Fibroblast of skin of left quadriceps (primary cell): Measurements from ENCODE around the gene HMX2.
A peak's percentile ranks its signal among the peaks of the same experiment; 100 is the strongest.
"Not testable (repeated sequence)": the region's sequence is repeated elsewhere in the genome, so short reads cannot be mapped to it uniquely, and the experiment has no call there.

Experiments
- DNase-seq, 2 experiments: peaks; one replicate each; pipeline ENCODE4 v3.0.0-alpha.2; 2013; ENCODE audit warnings: low read depth in 2 of 2

HMX2 gene

DNA sequence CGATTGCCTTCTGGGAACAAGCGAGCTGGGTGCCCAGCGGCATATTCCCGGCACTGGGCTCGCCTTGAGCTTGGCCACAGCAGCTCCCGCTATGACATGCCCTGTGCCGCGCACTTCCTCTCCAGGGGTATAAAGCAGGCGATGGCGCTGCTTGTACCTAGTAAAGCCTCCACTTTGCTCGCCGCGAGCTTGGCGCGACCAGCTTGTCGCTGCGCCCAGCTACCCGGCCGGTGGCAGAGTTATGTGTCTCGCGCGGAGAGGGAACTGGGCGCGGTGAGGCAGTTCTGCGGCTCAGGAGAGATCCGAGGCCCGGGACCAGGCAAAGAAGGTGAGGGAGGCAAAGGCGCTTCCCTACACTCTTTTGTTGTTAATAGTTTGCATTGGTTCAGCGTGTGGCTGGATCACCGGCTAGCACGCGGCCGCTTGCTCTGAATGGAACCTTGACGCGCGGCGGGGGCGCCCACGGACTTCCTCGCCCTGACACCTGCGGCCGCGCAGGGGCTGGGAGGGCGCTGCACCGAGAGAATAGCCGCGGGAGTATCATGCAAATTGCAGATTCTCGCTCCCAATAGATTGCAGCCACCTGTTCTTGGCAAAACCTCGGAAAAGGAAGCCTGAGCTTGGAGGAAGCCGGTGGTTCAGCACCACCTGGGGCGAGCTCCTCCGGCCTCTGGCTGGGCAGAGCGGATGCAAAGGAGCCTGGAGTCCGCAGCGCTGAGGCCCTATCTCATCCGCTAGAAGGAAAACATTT, 3.2 kb downstream of the HMX2 start:
- no peak for DNase-seq

DNA sequence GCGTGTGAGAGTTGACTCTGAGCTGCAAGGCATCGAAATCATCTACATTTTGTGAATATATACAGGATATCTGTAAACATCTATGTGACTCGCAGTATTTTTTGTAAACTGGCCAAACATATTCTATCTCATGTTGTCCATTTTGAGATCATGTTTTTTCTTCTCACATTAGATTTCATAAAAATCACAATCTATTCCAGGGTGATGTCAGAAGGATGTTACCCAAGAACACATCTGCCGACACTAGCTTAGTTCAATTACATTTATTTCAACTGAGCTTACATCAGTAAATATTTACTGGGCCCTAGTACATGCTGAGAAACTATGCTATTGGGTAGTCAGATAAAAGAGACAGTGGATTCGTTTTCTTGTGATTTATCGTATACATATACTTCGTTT, 3.8 kb downstream of the HMX2 start:
- DNase-seq, result no peak

DNA sequence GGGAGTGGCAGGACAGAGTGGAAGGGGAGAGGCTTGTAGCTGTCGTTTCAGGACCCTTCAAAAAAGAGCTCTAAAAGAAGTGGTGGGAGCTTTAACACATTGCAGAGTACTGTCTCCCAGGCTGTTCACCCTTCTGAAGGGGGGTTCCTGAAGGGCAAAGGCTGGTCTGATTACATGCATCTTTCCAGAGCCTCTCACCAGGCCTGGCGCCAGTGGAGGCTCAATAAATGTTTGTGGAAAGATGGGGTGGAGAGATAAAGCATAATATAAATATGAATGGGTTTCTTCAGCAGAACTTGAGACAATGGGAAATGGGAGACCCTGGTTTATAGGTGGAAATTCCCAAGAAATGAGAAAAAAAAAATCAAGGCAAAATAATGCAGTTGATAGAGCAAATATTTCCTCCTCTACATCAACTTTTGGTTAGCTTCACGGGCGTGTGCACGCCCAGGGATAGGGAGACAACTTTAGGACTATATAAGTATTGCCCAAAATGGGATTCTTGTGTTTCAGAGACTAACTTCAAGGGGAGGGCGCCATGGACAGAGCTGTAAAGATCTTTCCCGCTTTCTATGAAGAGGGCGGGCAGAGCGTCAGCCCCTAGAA, 5.7 kb downstream of the HMX2 start:
- DNase-seq, result no peak

DNA sequence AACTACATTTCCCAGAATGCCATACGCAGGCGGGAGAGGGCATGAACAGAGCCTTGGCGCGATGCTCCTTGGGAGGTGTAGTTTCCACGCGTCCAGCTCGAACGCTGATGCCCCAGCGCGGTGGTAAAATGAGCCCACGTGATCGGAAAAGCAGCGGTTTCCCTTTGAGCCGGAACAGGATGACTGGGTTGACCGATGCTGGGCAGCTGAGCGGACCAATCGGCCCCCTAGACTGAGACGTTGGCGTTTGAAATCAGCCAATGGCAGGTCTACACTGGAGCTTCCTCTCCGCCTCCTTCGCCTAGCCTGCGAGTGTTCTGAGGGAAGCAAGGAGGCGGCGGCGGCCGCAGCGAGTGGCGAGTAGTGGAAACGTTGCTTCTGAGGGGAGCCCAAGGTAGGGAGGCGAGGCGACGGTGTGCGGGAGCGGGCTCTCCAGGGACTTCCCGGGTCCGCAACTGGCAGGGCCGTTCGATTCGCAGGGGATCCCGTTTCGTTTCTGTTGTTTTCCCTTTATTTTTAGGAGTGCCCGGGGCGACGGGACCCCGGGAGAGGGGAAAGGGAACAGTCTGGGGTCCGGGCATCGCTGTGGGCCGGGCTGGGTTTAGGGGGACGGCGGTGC, 6.3 kb downstream of the HMX2 start, which contains the start of gene BUB3:
BUB3 (plus strand) TSS at position 311 of the 619 bp plus-strand sequence. CDS start 516 bp downstream, outside the sequence.
- peak; percentile 99 for DNase-seq

DNA sequence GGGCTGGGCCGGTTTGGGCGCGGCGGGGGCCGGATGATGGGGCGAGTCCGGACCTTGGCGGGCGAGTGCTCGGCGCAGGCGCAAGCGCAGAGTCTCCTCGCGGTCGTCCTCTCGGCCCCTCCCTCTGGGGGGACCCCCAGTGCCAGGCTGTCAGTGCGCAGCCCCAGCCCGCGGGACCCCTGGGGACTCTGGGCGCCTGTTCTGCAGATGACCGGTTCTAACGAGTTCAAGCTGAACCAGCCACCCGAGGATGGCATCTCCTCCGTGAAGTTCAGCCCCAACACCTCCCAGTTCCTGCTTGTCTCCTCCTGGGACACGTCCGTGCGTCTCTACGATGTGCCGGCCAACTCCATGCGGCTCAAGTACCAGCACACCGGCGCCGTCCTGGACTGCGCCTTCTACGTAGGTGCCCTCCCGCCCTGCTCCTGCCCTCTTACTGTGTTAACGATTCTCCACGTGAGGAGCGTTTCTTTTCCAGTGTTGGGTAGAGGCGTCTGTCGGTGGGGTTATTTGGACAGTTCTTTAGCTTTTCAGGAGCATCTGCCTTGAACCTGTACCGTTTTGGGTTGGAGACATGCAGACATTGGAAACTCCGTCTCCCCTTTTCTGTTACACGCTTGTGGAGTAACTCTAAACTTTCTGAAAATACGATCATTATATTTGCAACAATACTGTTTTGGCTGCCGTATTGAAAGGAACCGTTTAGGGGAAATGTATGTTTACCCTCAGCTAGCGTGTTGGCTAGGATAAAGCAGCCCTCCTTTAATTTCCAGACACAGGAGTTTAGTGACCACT, 7.0 kb downstream of the HMX2 start:
- no peak for DNase-seq

DNA sequence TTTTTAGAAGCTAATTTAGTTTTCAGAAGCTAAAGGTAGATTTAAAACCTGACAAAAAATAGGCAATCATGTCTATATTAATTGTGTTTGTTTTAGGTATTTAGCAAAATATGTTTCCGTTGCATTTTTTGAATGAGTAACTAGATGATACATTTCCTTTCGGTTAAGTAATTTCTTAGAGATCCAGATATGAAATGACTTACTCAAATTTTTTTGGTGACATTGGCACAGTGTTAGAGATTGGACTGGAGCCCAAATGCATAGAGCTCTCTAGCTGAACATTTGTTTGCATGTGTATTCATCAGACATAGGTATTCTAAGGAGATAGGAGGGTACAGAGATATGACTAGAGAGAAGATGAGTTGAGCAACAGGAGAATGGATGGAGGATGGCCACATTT, 8.1 kb downstream of the HMX2 start:
- DNase-seq, result no peak

DNA sequence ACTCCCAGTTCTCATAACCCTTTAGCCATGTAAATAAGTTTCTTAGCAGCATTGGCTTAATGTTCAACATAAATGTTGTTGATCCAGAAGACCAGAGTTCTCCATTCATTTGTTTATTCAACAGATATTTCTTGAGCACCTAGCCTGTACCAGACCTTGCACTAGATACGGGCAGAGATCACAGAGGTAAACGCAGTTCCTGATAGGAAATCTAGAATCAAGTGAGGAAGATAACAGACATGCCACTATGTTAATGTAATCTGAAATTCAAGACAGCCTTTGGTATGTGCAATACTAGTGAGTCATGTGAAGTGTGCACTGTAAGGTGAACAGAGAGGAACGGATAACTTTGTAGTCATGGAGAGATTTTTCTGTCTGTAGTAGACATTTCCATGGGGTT, 9.3 kb downstream of the HMX2 start:
- DNase-seq, result no peak

DNA sequence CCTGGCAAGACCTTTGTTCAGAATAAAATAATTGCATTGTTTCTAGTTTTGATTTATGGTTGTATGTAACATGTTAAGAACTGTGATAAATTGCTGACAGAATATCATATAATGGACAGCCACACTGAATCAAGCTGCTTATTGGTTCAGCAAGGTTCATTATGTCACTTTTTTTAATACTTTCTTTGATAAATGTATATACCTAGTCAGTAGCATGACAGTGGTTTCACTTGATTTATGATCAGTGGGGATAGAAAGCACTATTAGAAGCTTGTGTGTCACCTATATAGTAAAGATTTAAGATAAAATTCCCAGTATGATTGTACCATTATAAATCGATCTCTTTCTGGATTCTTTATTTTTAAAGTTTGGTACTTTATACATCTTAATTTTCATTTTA, 10.7 kb downstream of the HMX2 start:
- no peak for DNase-seq

DNA sequence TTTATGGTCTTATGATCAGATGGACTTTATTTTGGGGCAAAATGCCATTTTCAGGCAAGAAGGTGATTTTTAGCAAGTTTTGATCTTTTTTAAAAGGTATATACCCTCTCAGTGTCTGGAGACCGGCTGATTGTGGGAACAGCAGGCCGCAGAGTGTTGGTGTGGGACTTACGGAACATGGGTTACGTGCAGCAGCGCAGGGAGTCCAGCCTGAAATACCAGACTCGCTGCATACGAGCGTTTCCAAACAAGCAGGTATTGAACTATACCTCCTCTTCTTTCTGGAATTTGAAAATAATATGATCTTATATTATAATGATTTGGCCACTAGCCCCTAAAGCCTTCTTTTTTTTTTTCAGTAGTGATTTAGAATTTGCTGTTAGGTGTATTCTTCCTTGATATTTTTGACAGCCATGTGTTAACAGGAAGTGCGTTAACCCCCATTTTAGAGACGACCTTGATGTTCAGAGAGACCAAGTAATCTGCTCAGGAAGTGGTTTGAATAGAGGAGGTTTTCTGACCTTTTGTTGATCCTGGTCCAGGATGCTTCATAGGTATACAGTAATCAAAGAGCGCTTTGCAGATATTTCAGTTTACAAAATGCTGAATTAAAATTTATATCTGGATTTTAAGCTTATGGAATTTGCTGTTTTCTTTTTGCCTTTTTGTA, 12.5 kb downstream of the HMX2 start:
- no peak for DNase-seq

DNA sequence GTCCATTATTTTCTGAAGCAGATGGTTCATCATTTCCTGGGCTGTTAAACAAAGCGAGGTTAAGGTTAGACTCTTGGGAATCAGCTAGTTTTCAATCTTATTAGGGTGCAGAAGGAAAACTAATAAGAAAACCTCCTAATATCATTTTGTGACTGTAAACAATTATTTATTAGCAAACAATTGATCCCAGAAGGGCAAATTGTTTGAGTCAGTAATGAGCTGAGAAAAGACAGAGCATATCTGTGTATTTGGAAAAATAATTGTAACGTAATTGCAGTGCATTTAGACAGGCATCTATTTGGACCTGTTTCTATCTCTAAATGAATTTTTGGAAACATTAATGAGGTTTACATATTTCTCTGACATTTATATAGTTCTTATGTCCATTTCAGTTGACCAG, 16.4 kb downstream of the HMX2 start:
- no peak for DNase-seq

DNA sequence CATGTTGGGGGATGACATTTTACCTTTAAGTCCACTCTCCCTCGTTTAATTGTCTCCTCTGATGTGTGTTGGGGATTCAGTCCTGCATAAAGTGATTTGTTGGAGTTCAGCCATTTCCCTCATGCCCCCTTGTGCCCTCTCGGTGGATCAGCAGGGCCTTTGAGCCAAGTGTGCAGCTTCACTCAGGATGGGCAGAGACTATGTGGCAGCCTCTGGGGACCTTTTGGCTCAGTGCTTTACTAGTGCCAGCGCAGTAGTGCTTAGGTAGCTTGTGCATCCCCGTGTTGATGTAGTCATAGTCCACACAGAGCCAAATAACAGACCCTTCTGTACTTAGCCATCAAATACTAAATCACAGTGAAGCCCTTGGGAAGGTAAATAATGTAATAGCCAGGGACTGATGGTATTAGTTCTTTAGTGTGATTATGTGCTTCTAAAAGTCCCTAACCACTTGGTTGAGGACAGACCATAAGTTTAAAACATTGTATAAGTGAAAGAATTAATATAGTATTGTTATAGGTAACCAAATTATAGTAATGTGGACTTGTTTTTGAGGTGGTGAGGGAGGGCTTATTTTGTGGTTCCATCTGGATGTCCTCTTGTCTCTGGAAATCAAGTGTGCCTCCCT, 17.6 kb downstream of the HMX2 start:
- no peak for DNase-seq

DNA sequence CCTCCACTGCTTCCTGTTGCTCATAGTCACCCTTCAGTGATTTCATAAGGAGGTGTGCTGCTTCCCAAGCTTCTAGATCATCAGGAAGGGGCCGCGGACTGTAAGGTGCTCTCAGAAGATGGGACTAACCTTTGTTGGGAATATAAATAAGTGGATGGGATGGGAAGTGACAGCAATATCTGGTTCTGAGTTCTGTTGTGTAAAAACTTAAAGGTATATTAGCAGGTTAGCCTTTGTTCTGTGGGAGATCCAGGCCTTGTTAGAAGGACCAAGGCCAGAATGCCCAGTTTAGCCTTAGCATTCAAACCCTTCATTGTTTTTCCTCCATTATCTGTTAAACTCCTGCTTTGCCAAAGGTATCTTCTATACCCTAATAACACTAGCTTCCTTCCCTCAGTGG, 18.7 kb downstream of the HMX2 start:
- DNase-seq, result no peak

DNA sequence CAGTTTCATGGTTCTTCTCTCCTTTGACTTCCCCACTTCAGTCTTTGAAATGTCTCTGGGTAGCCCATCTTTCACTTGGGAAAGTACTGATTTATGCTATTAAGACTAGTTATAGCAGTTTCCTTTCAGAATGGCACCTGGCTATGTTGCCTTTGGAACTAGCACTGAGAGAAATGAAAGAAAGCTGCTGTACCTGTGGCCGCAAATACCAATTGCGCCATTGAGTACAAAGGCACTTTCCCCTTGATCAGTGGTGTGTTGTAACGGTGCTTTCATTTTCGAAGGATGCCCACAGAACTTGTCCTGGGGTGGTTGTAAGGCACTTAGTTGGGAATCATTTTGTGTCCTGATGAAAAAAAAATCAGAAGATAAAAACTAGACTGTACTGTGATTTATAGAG, 23.0 kb downstream of the HMX2 start:
- no peak for DNase-seq

DNA sequence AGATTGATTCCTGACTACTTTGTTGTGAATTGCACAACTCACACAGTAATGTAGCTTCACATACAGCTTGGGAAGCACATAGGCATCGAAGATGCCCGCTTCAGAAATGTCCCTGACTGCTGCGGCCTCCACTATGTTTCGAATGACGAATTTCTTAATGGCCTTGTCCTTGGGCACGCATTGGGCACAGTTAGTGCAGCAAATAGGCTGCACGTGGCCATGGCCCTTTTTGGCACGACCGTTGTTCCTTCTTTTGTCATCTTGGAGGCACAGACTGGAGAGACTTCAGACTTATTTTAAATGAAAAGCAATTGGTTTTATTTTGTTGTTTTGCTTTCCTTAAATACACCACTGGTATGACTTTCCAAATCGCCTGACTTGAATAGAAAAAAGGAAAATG, 23.7 kb downstream of the HMX2 start:
- DNase-seq, result not testable (repeated sequence)

DNA sequence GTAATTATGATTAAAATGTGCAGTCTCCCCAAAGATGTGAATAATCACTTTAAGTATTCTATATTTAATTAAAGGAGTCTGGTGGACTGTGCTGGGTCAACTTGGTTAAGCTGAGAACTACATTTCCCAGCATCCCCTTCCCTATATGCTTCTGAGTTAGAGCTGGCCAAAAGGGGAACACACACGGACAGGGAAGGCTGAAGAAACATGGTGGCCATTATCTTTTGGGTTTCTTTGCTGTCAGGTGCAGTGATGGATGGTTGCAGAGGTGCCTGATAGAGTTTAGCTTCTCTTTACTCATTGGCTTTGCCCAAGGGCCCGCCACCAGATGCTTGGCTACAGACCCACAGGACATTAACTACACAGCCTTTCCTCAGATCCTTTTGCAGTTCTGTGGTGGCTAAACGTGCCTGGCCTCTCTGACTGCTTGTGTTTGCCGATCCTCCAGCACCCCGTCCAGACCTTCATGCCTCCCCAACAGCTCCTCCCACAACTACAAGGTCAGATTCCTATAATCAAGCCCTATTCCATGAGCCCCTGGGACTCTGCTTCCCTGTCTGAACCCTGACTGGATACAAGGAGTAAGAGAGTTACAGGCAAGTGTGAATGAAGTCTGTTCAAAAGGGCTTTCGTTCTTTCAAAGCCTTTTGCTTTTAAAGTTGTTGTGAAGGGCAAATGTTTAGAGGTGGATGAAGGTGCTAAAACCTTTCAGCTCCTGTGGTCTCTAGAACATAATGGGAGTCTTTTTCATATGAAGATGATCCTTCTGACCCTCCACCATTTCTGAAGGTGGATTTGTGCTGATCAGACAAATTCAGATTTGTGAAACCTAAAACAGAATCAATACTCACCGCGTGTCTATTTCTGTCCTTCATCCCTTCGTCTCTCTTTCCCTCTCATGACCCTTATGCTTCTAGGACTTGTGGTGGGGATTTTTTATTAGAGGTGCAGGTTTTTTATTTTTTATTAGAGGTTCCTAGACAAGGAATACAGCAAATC, 27.8 kb downstream of the HMX2 start:
- no peak for DNase-seq

DNA sequence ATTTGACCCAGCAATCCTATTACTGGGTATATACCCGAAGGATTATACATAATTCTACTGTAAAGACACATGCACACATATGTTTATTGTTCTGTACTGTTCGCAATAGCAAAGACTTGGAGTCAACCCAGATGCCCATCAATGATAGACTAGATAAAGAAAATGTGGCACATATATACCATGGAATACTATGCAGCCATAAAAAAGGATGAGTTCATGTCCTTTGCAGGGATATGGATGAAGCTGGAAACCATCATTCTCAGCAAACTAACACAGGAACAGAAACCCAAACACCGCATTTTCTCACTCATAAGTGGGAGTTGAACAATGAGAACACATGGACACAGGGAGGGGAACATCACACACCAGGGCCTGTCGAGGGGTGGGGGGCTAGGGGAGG, 30.5 kb downstream of the HMX2 start:
- DNase-seq, result not testable (repeated sequence)

DNA sequence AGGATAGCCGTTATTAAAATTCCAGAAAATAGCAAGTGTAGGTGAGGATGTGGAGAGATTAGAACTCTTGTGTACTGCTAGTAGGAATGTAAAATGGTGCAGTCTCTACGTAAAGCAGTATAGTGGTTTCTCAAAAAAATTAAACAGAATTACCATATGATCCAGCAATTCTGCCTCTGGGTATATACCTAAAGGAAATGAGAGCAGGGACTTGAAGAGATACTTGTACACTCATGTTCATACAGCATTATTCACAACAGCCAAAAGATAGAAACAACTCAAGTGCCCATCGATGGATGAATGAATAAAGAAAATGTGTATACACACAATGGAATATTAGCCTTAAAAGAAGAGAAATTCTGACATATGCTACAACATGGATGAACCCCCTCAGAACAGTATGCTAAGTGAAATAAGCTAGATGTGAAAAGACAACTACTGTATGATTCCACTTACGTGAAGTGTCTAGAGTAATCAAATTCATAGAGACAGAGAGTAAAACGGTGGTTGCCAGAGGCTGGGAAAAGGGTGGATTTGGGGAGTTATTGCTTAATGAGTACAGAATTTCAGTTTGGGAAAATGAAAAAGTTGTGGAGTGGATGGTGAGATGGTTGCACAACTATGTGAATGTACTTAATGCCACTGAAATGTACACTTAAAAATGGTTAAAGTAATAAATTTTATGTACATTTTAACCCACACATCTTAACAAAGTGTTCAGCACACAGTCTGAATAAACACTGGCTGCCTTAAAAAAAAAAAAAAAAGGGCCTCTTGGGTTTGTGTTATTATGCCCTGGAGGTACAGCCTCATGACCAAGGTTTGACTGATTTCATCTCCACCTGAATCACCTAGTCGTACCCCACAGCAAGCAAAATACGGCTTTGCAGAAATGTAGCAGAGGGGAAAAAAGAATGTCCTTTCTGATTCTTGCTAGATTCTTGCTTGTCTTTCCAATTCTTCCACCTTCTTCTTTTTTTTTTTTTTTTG, 32.5 kb downstream of the HMX2 start:
- no peak for DNase-seq

DNA sequence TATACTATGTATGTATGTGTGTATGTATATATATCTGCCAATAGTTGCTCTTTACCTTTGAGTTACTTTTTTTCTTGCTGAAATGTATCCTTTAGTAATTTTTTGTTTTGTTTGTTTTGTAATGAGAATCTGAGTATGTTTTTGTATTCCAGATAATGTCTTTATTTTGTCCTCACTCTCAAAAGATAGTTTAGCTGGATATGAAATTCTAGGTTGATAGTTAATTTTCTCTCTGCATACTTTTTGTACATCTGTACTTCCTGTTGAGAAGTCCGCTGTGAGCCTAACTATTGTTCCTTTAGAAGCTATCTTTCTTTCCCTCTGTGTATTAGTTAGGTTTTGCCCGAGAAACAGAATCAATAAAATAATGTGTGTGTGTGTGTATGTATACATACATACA, 35.8 kb downstream of the HMX2 start:
- no peak for DNase-seq

DNA sequence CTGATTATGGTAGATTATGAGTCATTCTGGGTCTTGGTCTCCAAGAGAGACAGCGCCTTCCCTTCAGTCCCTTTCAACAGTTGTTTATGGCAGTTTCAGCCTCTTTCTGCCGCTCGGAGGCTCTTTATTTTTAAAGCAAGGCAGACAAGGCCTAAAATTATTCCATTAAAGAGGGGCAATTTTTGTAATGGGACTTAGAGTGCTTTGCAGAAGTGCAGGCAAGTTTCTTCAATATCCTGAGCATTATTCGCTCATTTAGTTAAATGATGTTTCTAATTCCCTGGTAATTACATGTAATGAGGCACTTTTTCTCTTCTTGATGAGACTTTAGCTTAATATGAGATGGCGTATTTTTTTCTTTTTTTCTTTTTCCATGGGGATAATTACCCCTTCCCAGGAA, 39.8 kb downstream of the HMX2 start:
- no peak for DNase-seq
